A549 treated with AZD9567 at 1 μM for 4 hours (cell line): ENCODE data around the gene CACNA2D3. TPM values are rescaled to one million over a fixed set of nuclear protein-coding genes. Genes with fewer than 3 reads are reported as not detected.

Experiments used
- total RNA-seq: library from RNA; stranded (reverse); fragments of 200-300 nt; extraction: Qiagen RNA extraction; gene quantifications from 5 replicates; pipeline ENCODE4 v1.2.3, GENCODE V29; 2022; ENCODE audit not compliant: insufficient read depth

The CACNA2D3 gene
- total RNA-seq: 0.03 to 0.29 TPM (median 0.07 TPM) in 4 of 5 replicates, not detected in the other

GRCh38 chr3:54122324-54123002, at the start of gene CACNA2D3:
Gene CACNA2D3, plus strand, starts transcription at chr3:54122552.

GRCh38 chr3:54928046-54928770, 805.9 kb downstream of the CACNA2D3 start, which contains the start of gene LRTM1:
Gene LRTM1, minus strand, starts transcription at chr3:54928059. Its CDS starts 148 bp downstream, at chr3:54927911.

Other genes starting within 250 kb of the CACNA2D3 start
- 14.3 to 16.8 TPM (median 16.2 TPM) in 5 replicates for gene ACTR8, start 240.4 kb upstream of the CACNA2D3 start, total RNA-seq
- gene SELENOK, start 230.7 kb upstream of the CACNA2D3 start, total RNA-seq: 7.5 to 22.4 TPM (median 21.1 TPM) in 5 replicates